Stimulated activated CD8-positive, alpha-beta memory T cell treated with anti-CD3 and anti-CD28 coated beads, Interleukin-4, amount 100 ng/mL, for 48 hours (primary cell): Measurements from ENCODE around the gene TRIM8.
"Not testable (repeated sequence)": the region's sequence is repeated elsewhere in the genome, so short reads cannot be mapped to it uniquely, and the experiment has no call there.

ENCODE experiments used
- DNase-seq: peaks from one replicate; pipeline ENCODE4 v3.0.0-alpha.2; 2020

Gene TRIM8

DNA sequence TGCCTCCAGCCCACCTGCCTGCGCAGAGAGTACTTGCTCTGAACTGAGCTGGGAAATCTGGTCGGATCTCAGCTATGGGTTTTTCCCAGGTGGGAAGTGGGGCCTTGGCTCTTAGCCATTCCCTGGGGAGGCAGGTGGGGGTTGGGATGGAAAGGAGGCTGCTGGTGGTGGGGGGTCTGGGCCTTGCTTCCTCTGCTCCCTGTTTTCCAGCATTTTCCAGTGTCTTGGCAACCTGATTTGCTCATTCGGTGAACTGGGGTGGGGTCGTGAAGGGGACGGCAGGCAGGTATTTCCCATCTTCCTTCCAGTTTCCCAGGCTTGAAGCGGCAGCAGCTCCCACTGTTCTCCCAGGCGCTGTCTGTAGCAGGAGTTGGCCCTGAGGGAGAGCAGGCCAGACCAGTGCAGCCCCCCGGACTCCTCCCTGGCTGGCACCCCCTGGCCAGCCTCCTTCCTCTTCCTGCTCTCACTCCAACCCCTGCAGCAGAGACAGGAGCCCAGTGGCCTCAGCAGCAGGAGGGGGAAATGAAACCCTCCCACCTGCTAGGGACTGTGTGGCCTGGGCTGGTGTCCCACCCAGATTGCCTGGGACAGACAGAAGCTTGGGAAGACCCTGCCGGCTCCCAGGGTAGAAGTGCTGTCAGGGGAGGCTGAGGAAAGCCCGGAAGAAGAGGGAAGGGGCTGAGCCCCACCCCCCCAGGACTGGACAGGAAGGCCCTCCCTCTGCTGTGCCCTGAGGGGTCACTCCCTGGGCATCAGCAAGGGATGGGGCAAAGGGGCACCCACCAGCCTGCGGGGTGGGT is 6.6 kb downstream of the TRIM8 start:
- DNase-seq: no peak

DNA sequence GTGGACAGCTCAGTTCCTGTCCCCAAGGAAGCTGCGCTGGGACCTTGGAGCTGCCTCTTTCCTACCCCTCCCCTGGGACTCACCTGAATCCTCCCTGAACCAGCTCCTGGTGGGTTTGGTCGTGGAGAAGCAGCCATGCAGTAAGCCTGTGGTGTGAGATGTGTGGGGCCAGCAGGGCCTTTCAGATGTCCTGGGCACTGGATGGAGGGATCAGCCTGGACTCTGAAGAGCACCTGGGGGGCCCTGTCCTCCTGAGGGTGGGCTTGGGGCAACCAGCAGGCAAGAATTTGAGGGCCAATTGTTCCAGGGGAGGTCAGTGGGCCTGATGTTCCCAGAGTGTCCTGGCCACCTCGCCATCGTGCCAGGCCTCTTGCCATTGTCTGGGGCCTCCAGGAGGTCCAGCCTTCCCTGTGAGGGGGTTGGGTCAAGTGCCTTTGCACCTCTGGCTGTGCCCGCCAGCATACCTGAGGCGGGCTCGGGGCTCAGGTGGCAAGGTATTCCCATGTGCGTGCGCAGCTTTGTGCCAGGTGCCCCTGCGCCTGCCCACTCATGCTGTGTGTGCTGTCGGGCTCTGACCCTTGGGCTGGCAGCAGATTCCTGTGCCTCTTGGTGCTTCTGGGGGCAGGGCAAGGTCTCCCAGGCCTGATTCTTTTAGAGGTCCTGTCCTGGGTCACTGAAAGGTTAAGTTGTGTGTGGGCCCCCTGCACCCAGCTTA is 7.3 kb downstream of the TRIM8 start:
- DNase-seq: no peak

DNA sequence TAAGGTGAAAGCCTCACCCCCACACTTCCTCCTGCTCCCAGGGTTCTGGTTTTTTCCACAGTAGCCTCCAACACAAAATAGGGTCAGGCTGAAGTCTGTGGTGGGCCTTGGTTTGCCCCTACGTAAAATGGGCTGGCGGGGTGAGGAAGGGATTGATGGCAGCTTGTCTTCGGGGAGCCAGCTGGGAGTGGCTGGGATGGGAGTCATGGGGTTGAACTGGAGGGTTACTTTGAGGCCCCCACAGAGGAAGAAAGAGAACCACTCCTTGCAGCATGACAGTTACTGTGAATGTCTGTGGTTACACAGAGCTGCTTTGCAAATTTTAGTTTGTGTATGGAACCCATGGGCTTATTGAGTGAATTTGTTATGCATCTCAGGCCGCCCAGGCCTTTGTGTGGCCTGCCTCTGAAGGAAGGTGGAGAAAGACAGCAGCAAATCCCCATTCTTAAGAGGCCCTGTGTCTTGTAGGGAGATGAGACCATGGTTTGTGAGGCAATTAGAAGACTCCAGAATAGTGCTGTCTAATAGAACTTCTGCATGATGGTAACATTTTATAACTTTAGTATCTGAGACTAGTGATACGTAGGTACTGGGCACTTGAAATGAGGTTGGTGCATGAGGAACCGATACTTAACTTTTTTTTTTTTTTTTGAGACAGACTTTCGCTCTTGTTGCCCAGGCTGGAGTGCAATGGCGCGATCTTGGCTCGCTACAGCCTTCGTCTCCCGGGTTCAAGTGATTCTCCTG is 8.1 kb downstream of the TRIM8 start:
- DNase-seq: no peak

DNA sequence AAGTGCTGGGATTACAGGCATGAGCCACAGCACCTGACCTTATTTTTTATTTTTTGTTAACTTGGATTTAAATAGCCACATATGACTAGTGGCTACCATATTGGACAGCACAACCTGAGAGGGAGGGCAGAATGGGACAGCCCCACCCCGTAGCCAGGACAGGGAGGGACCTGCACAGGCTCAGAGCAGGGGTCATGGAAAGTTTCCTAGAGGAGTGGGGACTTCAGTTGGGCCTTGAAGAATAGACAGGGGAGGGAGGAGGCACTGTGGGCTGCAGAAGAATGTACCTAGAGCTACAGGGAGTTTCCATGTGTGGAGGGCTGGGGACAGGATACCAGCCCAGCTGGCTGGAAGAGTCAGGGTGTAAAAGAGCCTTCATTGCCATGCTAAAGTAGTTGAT is 8.8 kb downstream of the TRIM8 start:
- no peak for DNase-seq

DNA sequence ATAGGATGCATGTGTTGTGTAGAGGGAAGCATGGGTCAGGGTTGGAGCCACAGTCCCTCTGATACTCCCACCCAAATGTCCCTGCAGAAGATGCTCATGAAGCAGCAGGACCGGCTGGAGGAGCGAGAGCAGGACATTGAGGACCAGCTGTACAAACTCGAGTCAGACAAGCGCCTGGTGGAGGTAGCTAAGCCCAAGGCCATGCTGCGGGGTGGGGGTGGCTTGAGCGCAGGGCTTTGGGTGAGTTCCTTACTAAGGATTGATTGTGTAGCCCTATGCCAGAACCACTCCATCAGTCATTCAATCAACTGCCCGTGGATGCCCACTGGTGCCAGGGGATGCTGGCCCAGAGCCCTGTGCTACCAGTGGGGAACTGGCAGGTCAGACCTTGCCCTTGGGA is 10.3 kb downstream of the TRIM8 start:
- DNase-seq: no peak

DNA sequence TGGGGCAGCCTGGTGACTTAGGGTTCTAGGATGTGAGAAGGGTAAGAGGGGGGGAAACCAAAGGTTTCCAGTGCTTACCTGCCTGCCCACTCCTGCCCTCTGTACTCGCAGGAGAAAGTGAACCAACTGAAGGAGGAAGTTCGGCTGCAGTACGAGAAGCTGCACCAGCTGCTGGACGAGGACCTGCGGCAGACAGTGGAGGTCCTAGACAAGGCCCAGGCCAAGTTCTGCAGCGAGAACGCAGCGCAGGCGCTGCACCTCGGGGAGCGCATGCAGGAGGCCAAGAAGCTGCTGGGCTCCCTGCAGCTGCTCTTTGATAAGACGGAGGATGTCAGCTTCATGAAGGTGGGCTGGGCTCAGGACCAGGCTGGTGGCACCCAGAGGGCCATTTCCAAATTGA is 10.7 kb downstream of the TRIM8 start:
- DNase-seq: no peak

DNA sequence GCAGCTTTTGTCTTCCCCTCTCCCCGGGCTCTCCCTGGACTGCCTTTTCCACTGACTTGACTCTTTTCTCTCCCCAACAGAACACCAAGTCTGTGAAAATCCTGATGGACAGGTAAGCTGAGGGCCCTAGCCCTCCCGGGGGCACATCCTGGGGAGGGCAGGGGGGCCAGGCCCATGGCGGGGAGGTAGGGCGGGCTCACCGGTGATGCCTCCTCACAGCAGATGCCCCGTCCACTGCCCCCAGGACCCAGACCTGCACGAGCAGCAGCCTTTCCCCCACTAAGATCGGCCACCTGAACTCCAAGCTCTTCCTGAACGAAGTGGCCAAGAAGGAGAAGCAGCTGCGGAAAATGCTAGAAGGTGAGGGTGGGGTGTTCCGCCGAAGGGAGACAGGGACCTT is 11.7 kb downstream of the TRIM8 start:
- DNase-seq: no peak

DNA sequence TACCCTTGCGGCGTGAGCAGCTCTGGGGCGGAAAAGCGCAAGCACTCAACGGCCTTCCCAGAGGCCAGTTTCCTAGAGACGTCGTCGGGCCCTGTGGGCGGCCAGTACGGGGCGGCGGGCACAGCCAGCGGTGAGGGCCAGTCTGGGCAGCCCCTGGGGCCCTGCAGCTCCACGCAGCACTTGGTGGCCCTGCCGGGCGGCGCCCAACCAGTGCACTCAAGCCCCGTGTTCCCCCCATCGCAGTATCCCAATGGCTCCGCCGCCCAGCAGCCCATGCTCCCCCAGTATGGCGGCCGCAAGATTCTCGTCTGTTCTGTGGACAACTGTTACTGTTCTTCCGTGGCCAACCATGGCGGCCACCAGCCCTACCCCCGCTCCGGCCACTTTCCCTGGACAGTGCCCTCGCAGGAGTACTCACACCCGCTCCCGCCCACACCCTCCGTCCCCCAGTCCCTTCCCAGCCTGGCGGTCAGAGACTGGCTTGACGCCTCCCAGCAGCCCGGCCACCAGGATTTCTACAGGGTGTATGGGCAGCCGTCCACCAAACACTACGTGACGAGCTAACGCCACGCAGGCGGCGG is 12.6 kb downstream of the TRIM8 start:
- DNase-seq: no peak

DNA sequence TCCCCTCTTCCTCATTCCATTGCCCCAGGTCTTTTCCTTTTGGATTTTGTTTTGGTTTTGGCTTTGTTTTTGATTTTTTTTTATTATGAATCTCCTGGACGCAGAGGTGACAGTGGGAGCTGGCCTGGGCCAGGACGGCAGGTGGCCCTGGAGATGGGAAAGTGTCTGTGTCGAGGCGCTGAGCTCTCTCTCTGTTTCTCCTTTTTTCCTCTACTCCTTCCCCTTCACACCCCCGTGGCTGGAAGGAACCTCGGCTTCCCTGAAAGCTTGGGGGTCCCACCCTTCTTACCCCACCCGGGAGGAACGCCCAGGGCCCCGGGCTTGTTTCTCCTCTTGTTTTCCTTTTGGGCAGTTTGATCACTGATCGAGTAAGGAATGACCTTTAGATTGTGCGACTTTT is 13.2 kb downstream of the TRIM8 start:
- DNase-seq: no peak

DNA sequence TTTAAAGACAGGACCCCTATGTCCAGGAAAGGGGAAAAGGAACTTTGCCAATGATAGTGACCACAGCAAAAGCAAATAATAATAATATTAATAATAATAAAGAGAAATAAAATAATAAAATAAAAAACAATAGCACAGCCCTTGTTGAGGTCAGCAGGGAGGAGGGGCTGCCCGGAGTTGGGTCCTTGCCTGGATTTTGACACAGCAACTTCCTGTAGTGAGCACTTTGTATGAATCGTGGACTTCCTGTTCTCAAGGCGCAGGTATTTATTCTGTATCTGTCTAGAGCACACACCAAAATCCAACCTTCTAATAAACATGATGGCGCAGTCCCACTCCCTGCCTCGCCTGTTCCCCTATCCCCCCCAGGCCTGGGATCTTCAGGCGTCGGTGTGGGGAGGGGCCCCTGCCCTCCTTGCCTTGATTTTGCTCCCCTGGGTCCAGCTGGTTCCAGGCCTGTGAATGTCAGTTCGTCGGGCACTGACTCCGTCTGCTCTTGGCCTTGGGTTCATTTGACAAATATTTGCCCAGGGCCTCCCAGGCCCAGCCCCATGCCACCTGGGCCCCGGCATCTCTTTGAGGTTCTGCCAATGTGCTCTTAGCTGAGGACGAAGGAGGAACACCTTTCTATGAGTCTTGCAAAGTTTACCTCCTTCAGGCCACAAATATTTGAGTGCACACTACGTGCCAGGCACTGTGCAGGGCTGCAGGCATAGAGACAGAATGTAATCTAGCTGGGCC is 13.9 kb downstream of the TRIM8 start:
- no peak for DNase-seq

DNA sequence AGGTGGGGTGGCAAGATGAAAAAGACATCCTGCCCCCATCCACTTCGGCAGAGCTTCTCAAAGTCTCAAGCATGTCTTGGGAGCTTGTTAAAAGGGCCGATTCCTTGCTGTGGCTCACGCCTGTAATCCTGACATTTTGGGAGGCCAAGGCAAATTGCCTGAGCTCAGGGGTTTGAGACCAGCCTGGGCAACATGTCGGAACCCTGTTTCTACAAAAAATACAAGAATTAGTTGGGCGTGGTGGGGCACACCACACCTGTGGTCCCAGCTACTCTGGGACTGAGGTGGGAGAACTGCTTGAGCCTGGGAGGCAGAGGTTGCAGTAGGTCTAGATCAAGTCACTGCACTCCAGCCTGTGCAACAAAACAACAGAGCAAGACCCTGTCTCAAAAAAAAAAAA is 14.5 kb downstream of the TRIM8 start:
- no peak for DNase-seq

DNA sequence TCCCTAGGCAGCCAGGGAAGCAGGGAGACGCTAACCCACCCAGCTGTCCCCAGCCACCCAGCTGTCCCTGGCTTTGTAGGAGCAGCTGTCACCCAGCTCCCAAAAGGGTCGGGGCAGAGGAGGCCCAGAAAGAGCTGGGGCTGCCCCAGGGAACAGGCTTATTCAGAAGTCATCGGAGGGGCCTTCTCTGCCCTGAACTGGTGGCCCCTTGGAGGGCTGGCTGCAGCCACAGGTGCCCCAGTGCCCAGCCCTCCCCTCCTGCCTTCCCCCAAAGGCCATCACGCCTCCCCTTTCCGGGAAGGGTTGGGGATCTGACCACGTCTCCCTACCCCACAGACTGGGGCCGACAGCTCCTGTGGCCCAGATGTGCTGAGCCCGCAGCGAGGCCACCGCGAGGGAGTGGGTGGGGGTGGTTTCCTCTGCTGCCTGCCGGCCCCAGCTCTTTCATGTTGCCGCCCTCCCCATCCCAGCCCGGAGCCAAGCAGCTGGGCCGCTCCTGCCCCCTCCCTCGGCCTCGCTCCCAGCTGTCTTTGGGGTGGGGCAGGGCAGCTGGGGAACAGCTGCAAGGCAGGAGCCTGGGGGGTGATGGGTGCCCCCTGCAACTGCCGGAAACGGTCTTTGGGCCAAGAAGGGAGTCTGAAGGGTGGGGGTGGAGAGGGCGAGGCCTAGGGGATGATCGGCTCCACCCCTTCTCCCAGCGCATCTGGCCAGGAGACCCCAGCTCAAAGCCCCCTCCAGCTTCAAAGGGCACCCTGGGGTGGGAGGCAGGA is 16.8 kb downstream of the TRIM8 start:
- peak; percentile 86 for DNase-seq

DNA sequence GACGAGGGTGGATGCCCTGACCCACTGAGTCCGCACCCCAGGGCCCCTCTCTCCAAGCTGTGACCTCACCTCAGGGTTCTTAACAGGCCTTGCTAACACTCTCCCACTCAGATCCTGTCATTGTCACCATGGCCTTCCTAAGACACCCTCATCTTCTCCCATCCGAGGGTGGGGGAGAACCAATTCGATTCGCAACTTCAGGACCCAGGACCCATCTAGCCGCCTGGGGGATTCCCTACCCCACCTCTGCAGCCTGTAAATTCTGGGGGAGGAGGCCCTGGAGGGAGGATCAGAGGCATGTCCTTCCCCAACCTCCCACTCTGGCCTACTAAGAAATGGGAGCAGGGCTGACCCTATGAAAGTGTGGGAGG is 17.4 kb downstream of the TRIM8 start:
- no peak for DNase-seq

DNA sequence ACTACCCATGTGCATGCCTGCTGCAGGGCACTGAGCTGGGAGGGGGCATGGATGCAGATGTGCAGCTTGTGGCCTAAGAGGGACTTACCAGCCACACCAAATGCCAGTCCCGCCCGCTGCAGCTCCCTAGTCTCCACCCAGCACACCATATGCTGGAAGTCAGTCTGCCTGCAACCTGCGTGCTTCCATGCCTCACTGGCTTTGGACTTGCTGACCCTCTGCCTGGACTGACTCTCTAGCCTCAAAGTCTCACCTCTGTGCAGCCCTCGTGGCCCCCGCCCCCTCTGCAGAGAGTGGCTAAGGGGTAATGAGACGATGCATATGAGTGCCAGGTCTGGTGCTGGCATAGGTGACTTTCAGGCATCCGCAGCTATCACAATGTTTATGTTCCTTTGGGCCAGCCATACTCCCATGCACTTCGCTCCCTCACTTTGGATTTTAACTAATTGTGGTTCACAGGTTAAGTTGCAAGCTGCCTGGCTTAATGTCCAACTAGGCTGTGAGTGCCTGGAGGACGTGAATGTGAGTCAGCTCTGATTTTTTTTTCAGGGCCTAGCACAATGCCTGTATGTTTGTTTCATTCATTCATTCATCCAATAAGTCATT is 21.7 kb downstream of the TRIM8 start:
- no peak for DNase-seq

DNA sequence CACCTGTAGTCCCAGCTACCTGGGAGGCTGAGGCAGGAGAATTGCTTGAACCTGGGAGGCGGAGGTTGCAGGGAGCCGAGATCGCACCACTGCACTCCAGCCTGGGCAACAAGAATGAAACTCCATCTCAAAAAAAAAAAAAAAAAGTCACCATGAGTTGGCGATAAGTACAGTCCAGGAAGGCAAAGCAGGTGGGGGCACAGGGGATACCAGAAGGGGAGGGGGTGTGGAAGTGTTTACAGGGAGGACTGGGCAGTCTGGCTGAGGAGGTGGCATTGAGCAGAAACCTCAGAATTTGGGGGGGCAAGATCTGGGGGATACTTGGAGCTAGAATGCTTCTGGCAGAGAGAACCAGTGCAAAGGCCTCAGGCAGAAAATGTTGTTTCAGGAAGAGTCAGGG is 23.1 kb downstream of the TRIM8 start:
- DNase-seq: not testable (repeated sequence)

DNA sequence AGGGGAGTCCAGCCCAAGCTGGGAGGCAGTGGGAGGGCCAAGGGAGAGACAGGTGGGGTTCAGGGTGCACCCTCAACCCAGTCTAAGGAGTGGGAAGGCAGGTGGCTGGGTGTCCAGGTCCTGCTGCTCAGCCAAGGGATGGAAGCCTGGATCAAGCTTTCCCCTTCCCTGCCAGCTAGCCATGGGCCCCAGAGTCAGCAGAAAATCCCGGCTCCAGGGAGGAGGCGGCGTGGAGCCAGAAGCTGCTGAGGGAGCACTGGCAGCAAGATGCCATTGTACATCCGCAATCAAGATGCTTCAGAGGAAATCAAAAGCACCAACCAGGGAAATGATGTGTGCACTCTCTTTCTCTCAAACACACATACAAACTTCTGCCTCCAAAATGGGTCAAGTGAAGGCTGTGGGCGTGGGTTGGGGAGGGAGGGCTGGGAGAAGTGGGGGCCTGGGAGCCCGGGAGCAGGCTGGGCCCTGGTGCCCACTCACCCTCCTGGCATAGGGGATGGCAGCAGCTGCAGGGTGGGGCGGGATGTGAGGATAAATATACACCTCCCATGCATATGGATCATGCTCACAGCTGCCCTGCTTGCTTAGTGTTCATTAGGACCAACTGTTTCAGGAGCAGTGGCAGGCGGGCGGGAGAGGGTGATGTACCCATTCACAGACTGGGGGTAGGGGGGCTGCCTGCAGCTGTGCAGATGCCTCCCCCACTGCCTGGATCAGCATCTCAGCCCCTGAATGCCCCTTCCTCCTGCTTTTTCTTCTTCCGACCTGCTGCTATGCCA is 24.2 kb downstream of the TRIM8 start:
- DNase-seq: no peak

DNA sequence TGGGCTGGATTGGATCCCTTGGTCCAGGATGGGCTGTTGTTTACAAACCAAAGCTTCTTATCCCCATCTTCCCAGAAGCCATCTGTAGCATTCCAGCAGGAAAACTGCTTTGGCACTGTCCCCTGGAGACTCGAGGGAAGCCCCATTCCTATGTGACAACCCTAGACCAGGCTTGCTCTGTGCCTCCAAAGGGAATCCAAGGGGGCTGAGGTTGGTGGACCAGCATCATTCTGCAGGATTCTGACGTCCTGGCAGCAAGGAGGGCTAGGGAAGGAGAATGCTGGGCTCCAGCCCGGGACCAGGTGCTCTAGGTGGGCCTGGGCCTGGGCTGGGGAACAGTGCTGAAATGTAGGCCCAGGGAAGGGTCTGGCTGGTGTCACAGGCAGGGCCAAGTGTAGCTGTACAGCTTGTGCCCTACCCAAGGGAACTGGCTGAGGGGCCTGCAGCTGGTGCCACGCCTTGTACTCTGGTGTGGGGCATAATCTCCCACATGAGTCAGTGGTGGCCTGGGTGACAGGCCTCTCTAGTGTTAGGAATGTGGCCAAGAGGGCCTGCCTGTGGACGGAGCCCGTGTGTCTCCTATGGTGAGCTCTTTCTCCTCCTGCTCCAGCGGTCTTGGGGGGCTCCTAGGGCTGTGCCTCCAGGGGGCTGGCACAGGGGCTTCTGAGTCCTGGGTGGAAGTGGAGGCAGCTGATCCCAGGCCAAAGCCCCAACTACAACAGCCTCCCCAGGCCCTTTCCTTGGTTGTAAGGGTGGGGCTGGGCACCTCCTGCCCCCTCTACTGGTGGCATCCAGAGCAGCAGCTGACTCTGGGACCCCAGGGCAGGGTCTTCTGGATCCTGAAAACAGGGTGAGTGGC is 25.2 kb downstream of the TRIM8 start:
- DNase-seq: no peak

DNA sequence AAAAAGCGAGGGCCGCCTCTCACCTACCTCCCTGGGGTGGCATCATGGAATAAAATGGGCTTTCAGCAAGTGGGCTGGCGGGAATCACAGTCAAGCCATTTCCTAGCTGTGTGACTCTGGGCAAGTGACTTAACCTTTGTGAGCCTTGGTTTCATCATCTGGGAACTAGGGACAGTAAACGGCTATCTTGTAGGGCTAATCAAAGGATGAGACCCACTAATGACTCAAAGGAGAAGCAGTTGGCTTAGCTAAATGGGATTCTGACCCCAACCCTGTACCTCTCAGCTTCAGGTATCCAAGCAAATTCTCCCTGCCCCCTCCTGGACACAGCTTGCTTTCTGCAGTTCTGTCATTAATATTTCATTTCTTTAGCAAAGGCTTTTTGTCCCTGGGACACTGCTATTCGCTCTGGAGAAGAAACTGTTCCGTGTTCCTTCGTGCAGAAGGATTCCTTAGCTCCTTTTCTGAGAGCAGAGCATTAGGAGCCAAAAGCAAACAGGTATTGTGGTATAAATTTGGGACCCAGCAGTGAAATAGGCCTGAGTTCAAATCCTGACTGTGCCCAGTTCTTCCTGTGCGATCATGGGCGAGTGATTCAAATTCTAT is 25.9 kb downstream of the TRIM8 start:
- no peak for DNase-seq

DNA sequence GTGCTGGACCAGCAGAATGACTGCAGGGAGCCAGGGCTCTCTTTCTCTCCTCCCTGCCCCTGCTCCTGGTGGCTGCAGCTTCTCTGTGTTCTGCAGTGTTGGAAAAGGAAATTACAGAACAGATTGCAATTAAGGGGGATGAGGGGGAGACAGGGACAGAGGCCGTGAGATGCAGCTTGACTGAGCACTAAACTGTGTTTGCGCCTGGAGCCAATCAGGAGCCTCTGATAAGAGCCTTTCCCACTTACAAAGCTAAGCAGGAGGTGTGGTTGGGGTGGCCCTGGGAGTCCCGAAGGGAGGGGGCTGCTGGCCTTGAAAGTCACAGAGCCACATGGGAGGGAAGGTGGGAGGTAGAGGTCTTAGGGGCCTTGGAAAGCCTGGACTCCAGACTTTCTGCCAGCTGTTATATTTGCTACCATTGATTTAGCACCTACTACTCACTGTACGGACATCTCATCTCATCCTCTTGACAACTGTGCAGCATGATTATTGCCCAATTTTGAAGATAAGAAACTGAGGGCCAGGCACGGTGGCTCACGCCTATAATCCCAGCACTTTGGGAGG is 26.7 kb downstream of the TRIM8 start:
- no peak for DNase-seq
